Endothelial cell of umbilical vein (primary cell): ENCODE results near the gene COL7A1. TPM values are rescaled to one million over a fixed set of nuclear protein-coding genes. Genes with fewer than 3 reads are reported as not detected.
"Not testable (repeated sequence)": the region's sequence is repeated elsewhere in the genome, so short reads cannot be mapped to it uniquely, and the experiment has no call there.

Source experiments
- BruUV-seq: library from RNA; stranded (reverse); fragments of 400-500 nt; replicated peaks from 2 replicates; lab custom pipeline; 2021; lab: Mats Ljungman, UMichigan
- CTCF ChIA-PET: fragments of 300-600, 350-600 bp; sonication (Branson Sonifier 250); formaldehyde crosslinking; loops from one replicate; lab custom pipeline; 2021; ENCODE audit warnings: antibody characterized with exemption, inconsistent platforms; lab: Charles Lee
- POLR2A ChIA-PET: fragments of 300-600, 350-600 bp; sonication (Branson Sonifier 250); formaldehyde crosslinking; loops from one replicate; lab custom pipeline; 2021; ENCODE audit warnings: antibody characterized with exemption, inconsistent platforms; lab: Charles Lee
- DNase-seq: peaks from one replicate; pipeline ENCODE4 v3.0.0-alpha.2; 2011; ENCODE audit warnings: low read depth, low spot score
- FAIRE-seq: peaks from 2 replicates; lab custom pipeline; 2011; peaks lifted over from hg19 to GRCh38; lab: Jason Lieb, UNC
- H2AFZ ChIP-seq: 2 replicates; pipeline ENCODE4 v1.6.0; 2012; ENCODE audit warnings: low read depth, low read length, control low read depth, inconsistent platforms
- H3K27ac ChIP-seq: 2 replicates; pipeline ENCODE4 v1.5.1; 2011; ENCODE audit warnings: low read depth, mild to moderate bottlenecking, control low read depth, low read length, moderate library complexity; ENCODE audit not compliant: insufficient read depth
- H3K27me3 ChIP-seq, 2 experiments: 2 replicates each; pipeline versions ENCODE4 v1.6.0 to v1.6.1; 2011; ENCODE audit warnings: low read length in 2 of 2, mixed read lengths in 1 of 2; ENCODE audit not compliant: control insufficient read depth in 2 of 2, insufficient read depth in 2 of 2
- H3K36me3 ChIP-seq, 2 experiments: 2 replicates in 1 of 2; 3 replicates in 1 of 2; pipeline ENCODE4 v1.5.1; 2011; ENCODE audit warnings: low read length in 2 of 2, mild to moderate bottlenecking in 1 of 2, moderate library complexity in 1 of 2; ENCODE audit not compliant: control insufficient read depth in 2 of 2, insufficient read depth in 2 of 2; ENCODE audit errors: extremely low read depth in 1 of 2
- H3K4me1 ChIP-seq: 3 replicates; pipeline ENCODE4 v1.5.1; 2011; ENCODE audit warnings: mild to moderate bottlenecking, low read length; ENCODE audit not compliant: control insufficient read depth, insufficient read depth; ENCODE audit errors: extremely low read depth
- H3K4me2 ChIP-seq: 2 replicates; pipeline ENCODE4 v1.6.1; 2011; ENCODE audit warnings: low read length, control low read depth, mixed read lengths; ENCODE audit not compliant: insufficient read depth
- H3K4me3 ChIP-seq, 3 experiments: fragments of 200-600 bp in 1 of 3; sonication (generic), shearing (Covaris generic) in 1 of 3; replicated peaks in 1 of 3; 2 replicates each; pipeline ENCODE4 v1.5.1; 2011 to 2016; ENCODE audit warnings: control low read depth in 3 of 3, low read length in 3 of 3, mild to moderate bottlenecking in 2 of 3, inconsistent platforms in 1 of 3, low read depth in 1 of 3, moderate library complexity in 1 of 3; ENCODE audit not compliant: insufficient read depth in 1 of 3
- H3K79me2 ChIP-seq: 2 replicates; pipeline ENCODE4 v1.6.0; 2012; ENCODE audit warnings: low read length, inconsistent platforms; ENCODE audit not compliant: control insufficient read depth, insufficient read depth
- H3K9ac ChIP-seq: replicated peaks from 2 replicates; pipeline ENCODE3; 2011; ENCODE audit warnings: low read length, control low read depth; ENCODE audit not compliant: insufficient read depth; ENCODE audit errors: extremely low read depth
- H3K9me1 ChIP-seq: replicated peaks from 3 replicates; pipeline ENCODE4 v1.6.0; 2011; ENCODE audit warnings: mild to moderate bottlenecking, low read length; ENCODE audit not compliant: control insufficient read depth, insufficient read depth; ENCODE audit errors: extremely low read depth
- H3K9me3 ChIP-seq: replicated peaks from 2 replicates; pipeline ENCODE4 v1.5.1; 2012; ENCODE audit warnings: low read length, inconsistent platforms; ENCODE audit not compliant: control insufficient read depth, insufficient read depth
- H4K20me1 ChIP-seq: replicated peaks from 2 replicates; pipeline ENCODE3; 2011; ENCODE audit warnings: mild to moderate bottlenecking, low read length; ENCODE audit not compliant: control insufficient read depth, insufficient read depth; ENCODE audit errors: extremely low read depth
- CTCF ChIP-seq, 2 donors: IDR thresholded peaks; 1 replicate in 1 of 2; 2 replicates in 1 of 2; pipeline ENCODE4 v1.5.1; 2011; ENCODE audit warnings: low read length in 2 of 2, mild to moderate bottlenecking in 2 of 2, moderate library complexity in 2 of 2, control low read depth in 1 of 2, inconsistent platforms in 1 of 2, low read depth in 1 of 2; ENCODE audit not compliant: insufficient read depth in 1 of 2; ENCODE audit errors: extremely low read depth in 1 of 2
- EZH2 ChIP-seq: IDR thresholded peaks from 2 replicates; pipeline ENCODE4 v1.6.1; 2012; ENCODE audit warnings: borderline replicate concordance, low read depth, mild to moderate bottlenecking, moderate library complexity, low read length, inconsistent platforms; ENCODE audit not compliant: severe bottlenecking
- FOS ChIP-seq: IDR thresholded peaks from 2 replicates; pipeline ENCODE4 v1.6.1; 2011; ENCODE audit warnings: mild to moderate bottlenecking, low read length, moderate library complexity, borderline replicate concordance; ENCODE audit not compliant: insufficient read depth
- GATA2 ChIP-seq: IDR thresholded peaks from 2 replicates; pipeline ENCODE4 v1.7.0; 2011; ENCODE audit warnings: low read depth, mild to moderate bottlenecking, moderate library complexity, mixed read lengths, low read length; ENCODE audit not compliant: insufficient read length, insufficient read depth
- JUN ChIP-seq: IDR thresholded peaks from 2 replicates; pipeline ENCODE4 v1.6.1; 2011; ENCODE audit warnings: borderline replicate concordance, low read depth; ENCODE audit not compliant: insufficient read length, insufficient read depth
- MAX ChIP-seq: IDR thresholded peaks from 2 replicates; pipeline ENCODE4 v1.6.1; 2011; ENCODE audit not compliant: insufficient read depth, insufficient read length
- MYC ChIP-seq: IDR thresholded peaks from one replicate; pipeline ENCODE4 v1.6.1; 2011; ENCODE audit warnings: mild to moderate bottlenecking, low read depth, low read length
- POLR2A ChIP-seq: IDR thresholded peaks from 2 replicates; pipeline ENCODE4 v1.6.1; 2012; ENCODE audit warnings: low read depth, mild to moderate bottlenecking, control low read depth, low read length
- POLR2AphosphoS5 ChIP-seq: IDR thresholded peaks from 2 replicates; pipeline ENCODE4 v1.6.1; 2012; ENCODE audit warnings: low read depth, mild to moderate bottlenecking, control low read depth, low read length, moderate library complexity; ENCODE audit not compliant: insufficient read depth
- dilution Hi-C: fragments of 300-500 bp; cut with MboI; formaldehyde crosslinking; loops from one replicate; pipeline ENCODE4 v1.15.0; 2019; ENCODE audit warnings: low sequenced_read_pairs; ENCODE audit not compliant: extremely low pct_ligation_motif_present
- intact Hi-C: fragments of 100-400 bp; cut with micrococcal nuclease; formaldehyde crosslinking; loops from one replicate; pipeline ENCODE4 v1.10.0; 2022
- polyA plus RNA-seq, 4 experiments: library from polyadenylated mRNA; depleted of rRNA in 3 of 4; stranded (reverse) in 3 of 4; unstranded in 1 of 4; fragments of >200 nt; gene quantifications; 2 replicates each; pipeline versions ENCODE4 v1.2.1 to v1.2.3, GENCODE V29; 2011 to 2012; ENCODE audit warnings: missing spikeins in 1 of 4
- total RNA-seq: library from RNA; stranded (reverse); gene quantifications from 2 replicates; pipeline ENCODE4 v1.2.3, GENCODE V29; 2021

The COL7A1 gene
- total and polyA plus RNA-seq, 2 donors (not counting 3 experiments of a cell fraction or from before 2014, with no cell fraction given): 0.55 to 1.9 TPM

GRCh38 chr3:48552111-48552951 is 42.8 kb downstream of the COL7A1 start:
- H3K9me1 ChIP-seq: no peaks in the 10 kb centered on the region
- no peak overlapping the region for H3K27ac ChIP-seq
- no peak overlapping the region for H3K4me2 ChIP-seq
- H4K20me1 ChIP-seq: no peaks in the 10 kb centered on the region
- H3K27me3 ChIP-seq: no peaks in the 10 kb centered on the region
- FAIRE-seq: no peak
- H3K9me3 ChIP-seq: no peaks in the 10 kb centered on the region
- no peaks in the 10 kb centered on the region for H3K36me3 ChIP-seq
- ChIA-PET POLR2A (interaction anchor here (0.6 kb wide), 1 partner anchor 96 kb away, joined by 3 read pairs; no protein-coding TSS in a partner anchor), CTCF (interaction anchor here (0.7 to 6.0 kb wide), 3 partner anchors 10 to 116 kb away, joined by 4 to 63 read pairs (median 5); no protein-coding TSS in a partner anchor)
- dilution Hi-C loops: no loop called here
- no TSS peak for BruUV-seq
- no peaks in the 10 kb centered on the region for H3K79me2 ChIP-seq
- no peak overlapping the region for H3K9ac ChIP-seq
- no peak overlapping the region for H2AFZ ChIP-seq
- no peak overlapping the region for H3K4me3 ChIP-seq
- intact Hi-C loops: no loop called here
- DNase-seq: no peak
- peaks cover 3% of the 10 kb centered on the region for H3K4me1 ChIP-seq
- no peak for TF ChIP-seq FOS
- TF ChIP-seq MAX: no peak
- TF ChIP-seq CTCF (IDR thresholded peaks at IDR 0.05; ENCODE audit: extremely low read depth in 1 of 2, insufficient read depth in 1 of 2, low read depth in 1 of 2, low read length in 2 of 2): no peak
- no peak for TF ChIP-seq EZH2
- no peak for TF ChIP-seq JUN
- TF ChIP-seq GATA2: no peak
- no peak for TF ChIP-seq POLR2AphosphoS5
- TF ChIP-seq POLR2A: no peak
- no peak for TF ChIP-seq MYC

GRCh38 chr3:48551651-48552050 is 43.5 kb downstream of the COL7A1 start:
- intact Hi-C loops, H3K9me3 ChIP-seq, dilution Hi-C loops, H3K4me3 ChIP-seq, H2AFZ ChIP-seq, H3K4me1 ChIP-seq, H3K9me1 ChIP-seq, H3K4me2 ChIP-seq, POLR2A ChIA-PET, H3K9ac ChIP-seq, FAIRE-seq, H3K79me2 ChIP-seq, DNase-seq, H3K27me3 ChIP-seq, H4K20me1 ChIP-seq, H3K36me3 ChIP-seq, BruUV-seq, H3K27ac ChIP-seq: not testable (repeated sequence)
- CTCF ChIA-PET: interaction anchor here (0.7 to 6.0 kb wide), 4 partner anchors 30 to 151 kb away, joined by 3 to 63 read pairs (median 34); a partner anchor contains a TSS
